ENCODE measurements around the gene ST8SIA2.

- no peak for TF ChIP-seq CTCF (IDR thresholded peaks at IDR 0.05)
- no peak for TF ChIP-seq POLR2A (IDR thresholded peaks at IDR 0.05)
These were observed 66.3 kb downstream of the ST8SIA2 start for GRCh38 chr15:92460023-92460422.

All from Peyer's patch (tissue), 4 donors.